Measurements from ENCODE around the gene ZRANB3. TPM values are rescaled to one million over a fixed set of nuclear protein-coding genes. Genes with fewer than 3 reads are reported as not detected.

The ZRANB3 gene
- total RNA-seq, 1 experiment from 2014 or later, result 11.3 TPM

DNA sequence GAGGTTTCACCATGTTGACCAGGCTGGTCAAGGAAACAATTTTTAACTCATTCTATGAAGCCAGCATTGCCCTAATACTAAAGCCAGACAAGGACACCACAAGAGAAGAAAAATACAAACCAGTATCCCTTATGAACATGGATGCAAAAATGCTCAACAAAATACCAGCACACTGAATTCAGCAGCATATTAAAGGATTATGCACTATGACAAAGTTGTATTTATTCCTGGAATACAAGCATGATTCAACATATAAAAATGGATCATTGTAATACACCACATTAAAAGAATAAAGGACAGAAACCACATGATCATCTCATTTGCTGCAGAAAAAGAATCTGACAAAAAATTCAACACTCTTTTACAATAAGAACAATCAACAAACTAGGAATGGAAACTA lies 340.2 kb downstream of the ZRANB3 start:
- Histone ChIP-seq H3K79me2 (ENCODE audit: low read depth) (no peaks in the 10 kb centered on the region), H3K9me3 (ENCODE audit: insufficient read depth, low read depth) (0 out of 2 replicates have a peak, but pooled peaks cover 4% of the 10 kb centered on the region), H3K27me3 (ENCODE audit: insufficient read depth, low read depth) (no peaks in the 10 kb centered on the region), H4K20me1 (ENCODE audit: insufficient read depth) (no peaks in the 10 kb centered on the region), H3K4me1 (replicated peaks; ENCODE audit: insufficient read depth) (no peaks in the 10 kb centered on the region), H3F3A (ENCODE audit: insufficient read depth, low read depth) (no peaks in the 10 kb centered on the region), H3K4me3 (no peak overlapping the region), H3K4me2 (no peak overlapping the region), H3K27ac (no peak overlapping the region), H3K9me2 (ENCODE audit: insufficient read depth) (no peaks in the 10 kb centered on the region), H3K36me3 (ENCODE audit: low read depth) (no peaks in the 10 kb centered on the region), H2AFZ (no peak overlapping the region)
- CTCF ChIA-PET, result no interaction called here
- POLR2A ChIA-PET (ENCODE audit: unreplicated experiment), result no interaction called here
- DNase-seq, result no peak
- no peak for TF ChIP-seq EZH2 (IDR thresholded peaks at IDR 0.05; ENCODE audit: low read depth)
- TF ChIP-seq, protein P1, sequence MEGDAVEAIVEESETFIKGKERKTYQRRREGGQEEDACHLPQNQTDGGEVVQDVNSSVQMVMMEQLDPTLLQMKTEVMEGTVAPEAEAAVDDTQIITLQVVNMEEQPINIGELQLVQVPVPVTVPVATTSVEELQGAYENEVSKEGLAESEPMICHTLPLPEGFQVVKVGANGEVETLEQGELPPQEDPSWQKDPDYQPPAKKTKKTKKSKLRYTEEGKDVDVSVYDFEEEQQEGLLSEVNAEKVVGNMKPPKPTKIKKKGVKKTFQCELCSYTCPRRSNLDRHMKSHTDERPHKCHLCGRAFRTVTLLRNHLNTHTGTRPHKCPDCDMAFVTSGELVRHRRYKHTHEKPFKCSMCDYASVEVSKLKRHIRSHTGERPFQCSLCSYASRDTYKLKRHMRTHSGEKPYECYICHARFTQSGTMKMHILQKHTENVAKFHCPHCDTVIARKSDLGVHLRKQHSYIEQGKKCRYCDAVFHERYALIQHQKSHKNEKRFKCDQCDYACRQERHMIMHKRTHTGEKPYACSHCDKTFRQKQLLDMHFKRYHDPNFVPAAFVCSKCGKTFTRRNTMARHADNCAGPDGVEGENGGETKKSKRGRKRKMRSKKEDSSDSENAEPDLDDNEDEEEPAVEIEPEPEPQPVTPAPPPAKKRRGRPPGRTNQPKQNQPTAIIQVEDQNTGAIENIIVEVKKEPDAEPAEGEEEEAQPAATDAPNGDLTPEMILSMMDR (conservative IDR thresholded peaks at IDR 0.05), result no peak
- no TSS peak for BruUV-seq (replicated peaks)
- intact Hi-C loops (cut with micrococcal nuclease; ENCODE audit: unreplicated experiment), result no loop called here

DNA sequence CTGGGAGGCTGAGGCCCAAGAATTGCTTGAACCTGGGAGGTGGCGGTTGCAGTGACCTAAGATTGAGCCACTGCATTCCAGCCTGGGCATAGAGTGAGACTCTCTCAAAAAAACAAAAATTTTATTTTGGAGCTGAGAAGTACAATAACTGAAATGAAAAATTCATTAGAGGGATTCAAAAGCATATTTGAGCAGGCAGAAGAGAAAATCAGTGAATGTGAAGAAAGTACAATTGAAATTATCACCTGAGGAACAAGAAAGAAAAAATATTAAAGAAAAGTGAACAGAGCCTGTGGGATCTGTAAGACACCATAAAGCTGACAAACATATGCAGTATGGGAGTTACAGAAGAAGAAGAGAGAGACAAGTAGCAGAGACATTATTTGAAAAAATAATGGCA lies 341.9 kb downstream of the ZRANB3 start:
- Histone ChIP-seq H3K9me3 (ENCODE audit: insufficient read depth, low read depth) (0 out of 2 replicates have a peak, but pooled peaks cover 4% of the 10 kb centered on the region), H3F3A (ENCODE audit: insufficient read depth, low read depth) (no peaks in the 10 kb centered on the region), H3K27ac (no peak overlapping the region), H3K79me2 (ENCODE audit: low read depth) (no peaks in the 10 kb centered on the region), H4K20me1 (ENCODE audit: insufficient read depth) (no peaks in the 10 kb centered on the region), H3K4me2 (no peak overlapping the region), H2AFZ (no peak overlapping the region), H3K36me3 (ENCODE audit: low read depth) (no peaks in the 10 kb centered on the region), H3K9me2 (ENCODE audit: insufficient read depth) (no peaks in the 10 kb centered on the region), H3K27me3 (ENCODE audit: insufficient read depth, low read depth) (no peaks in the 10 kb centered on the region), H3K4me1 (replicated peaks; ENCODE audit: insufficient read depth) (no peaks in the 10 kb centered on the region), H3K4me3 (no peak overlapping the region)
- DNase-seq, result no peak
- intact Hi-C loops (cut with micrococcal nuclease; ENCODE audit: unreplicated experiment), result no loop called here
- ChIA-PET POLR2A (ENCODE audit: unreplicated experiment) (no interaction called here), CTCF (no interaction called here)
- BruUV-seq (replicated peaks), result no TSS peak
- TF ChIP-seq EZH2 (IDR thresholded peaks at IDR 0.05; ENCODE audit: low read depth), result no peak
- TF ChIP-seq, protein P1 (conservative IDR thresholded peaks at IDR 0.05), result no peak

DNA sequence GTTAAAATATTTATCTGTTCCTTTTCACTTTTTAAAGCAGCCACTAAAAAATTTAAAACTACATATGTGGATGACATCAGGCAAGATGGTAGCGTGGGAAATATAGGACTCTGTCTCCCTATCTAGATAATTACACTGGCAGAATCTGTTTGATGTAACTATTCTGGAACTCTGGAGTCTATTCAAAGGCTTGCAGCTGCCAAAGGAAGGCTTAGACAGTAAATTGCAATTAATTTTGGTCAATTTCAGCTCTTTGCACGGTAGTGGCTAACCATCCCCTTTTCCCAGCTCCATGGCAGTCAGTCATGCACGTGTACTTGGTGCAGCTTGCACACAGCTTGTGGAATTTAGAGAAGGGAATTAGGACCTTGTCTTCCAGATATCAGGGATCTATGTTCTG lies 343.7 kb downstream of the ZRANB3 start:
- BruUV-seq (replicated peaks), result no TSS peak
- CTCF ChIA-PET, result no interaction called here

More for the DNA sequence above, 343.7 kb downstream of the ZRANB3 start:
- no peak overlapping the region for H3K4me2 ChIP-seq
- no peaks in the 10 kb centered on the region for H3K79me2 ChIP-seq (ENCODE audit: low read depth)
- DNase-seq, result no peak
- POLR2A ChIA-PET (ENCODE audit: unreplicated experiment), result no interaction called here
- intact Hi-C loops (cut with micrococcal nuclease; ENCODE audit: unreplicated experiment), result no loop called here
- H3K36me3 ChIP-seq (ENCODE audit: low read depth), result no peaks in the 10 kb centered on the region
- H3F3A ChIP-seq (ENCODE audit: insufficient read depth, low read depth), result no peaks in the 10 kb centered on the region
- no peak overlapping the region for H2AFZ ChIP-seq
- no peaks in the 10 kb centered on the region for H3K27me3 ChIP-seq (ENCODE audit: insufficient read depth, low read depth)
- no peak overlapping the region for H3K27ac ChIP-seq
- no peaks in the 10 kb centered on the region; the same call in 1 of the 2 replicates for H3K4me1 ChIP-seq (replicated peaks; ENCODE audit: insufficient read depth)
- 0 out of 2 replicates have a peak, but pooled peaks cover 4% of the 10 kb centered on the region for H3K9me3 ChIP-seq (ENCODE audit: insufficient read depth, low read depth)
- H3K9me2 ChIP-seq (ENCODE audit: insufficient read depth), result no peaks in the 10 kb centered on the region
- no peak for TF ChIP-seq EZH2 (IDR thresholded peaks at IDR 0.05; ENCODE audit: low read depth)
- TF ChIP-seq, protein P1 (conservative IDR thresholded peaks at IDR 0.05), result no peak
- H3K4me3 ChIP-seq, result no peak overlapping the region
- H4K20me1 ChIP-seq (ENCODE audit: insufficient read depth), result 0 out of 2 replicates have a peak, but pooled peaks cover 5% of the 10 kb centered on the region
